Upper lobe of left lung (tissue), 4 donors: ENCODE data around the gene CENPX.

Experiments
- EP300 ChIP-seq, 4 donors: sonication (generic); formaldehyde crosslinking; IDR thresholded peaks; one replicate each; pipeline ENCODE4 v1.5.1; 2017; ENCODE audit warnings: antibody characterized with exemption in 4 of 4, control low read depth in 2 of 4
- TF ChIP-seq, protein P1 (sequence below), 6 experiments: fragments of 450-650 bp in 4 of 6; fragments of 200-600 bp in 2 of 6; sonication (generic) in 2 of 6; IDR thresholded peaks; one replicate each; pipeline ENCODE4 v1.5.1; 2016 to 2019; ENCODE audit warnings: antibody characterized with exemption in 6 of 6

DNA sequence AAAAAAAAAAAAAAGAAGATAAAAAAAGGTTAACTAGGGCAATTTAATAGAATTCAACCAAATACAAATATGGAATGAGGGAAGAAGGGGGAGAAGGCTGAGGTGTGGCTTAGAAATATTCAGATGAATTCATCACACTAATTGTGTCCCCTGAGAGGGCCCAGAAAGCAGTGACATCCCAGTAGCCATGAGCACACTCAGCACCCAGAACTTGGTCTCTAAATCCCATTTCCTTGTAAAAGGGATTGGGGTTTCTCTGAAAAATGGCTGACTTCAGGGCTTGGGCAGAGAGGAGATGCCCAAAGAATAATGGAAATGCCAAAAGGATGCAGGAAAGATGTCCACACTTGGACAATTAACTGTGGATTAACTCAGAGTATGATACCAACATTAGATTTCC, 49.2 kb downstream of the CENPX start:
- TF ChIP-seq, protein P1, sequence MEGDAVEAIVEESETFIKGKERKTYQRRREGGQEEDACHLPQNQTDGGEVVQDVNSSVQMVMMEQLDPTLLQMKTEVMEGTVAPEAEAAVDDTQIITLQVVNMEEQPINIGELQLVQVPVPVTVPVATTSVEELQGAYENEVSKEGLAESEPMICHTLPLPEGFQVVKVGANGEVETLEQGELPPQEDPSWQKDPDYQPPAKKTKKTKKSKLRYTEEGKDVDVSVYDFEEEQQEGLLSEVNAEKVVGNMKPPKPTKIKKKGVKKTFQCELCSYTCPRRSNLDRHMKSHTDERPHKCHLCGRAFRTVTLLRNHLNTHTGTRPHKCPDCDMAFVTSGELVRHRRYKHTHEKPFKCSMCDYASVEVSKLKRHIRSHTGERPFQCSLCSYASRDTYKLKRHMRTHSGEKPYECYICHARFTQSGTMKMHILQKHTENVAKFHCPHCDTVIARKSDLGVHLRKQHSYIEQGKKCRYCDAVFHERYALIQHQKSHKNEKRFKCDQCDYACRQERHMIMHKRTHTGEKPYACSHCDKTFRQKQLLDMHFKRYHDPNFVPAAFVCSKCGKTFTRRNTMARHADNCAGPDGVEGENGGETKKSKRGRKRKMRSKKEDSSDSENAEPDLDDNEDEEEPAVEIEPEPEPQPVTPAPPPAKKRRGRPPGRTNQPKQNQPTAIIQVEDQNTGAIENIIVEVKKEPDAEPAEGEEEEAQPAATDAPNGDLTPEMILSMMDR (IDR thresholded peaks at IDR 0.05), result no peak
- no peak for TF ChIP-seq EP300 (IDR thresholded peaks at IDR 0.05)
